Muscle of back (tissue), 11 donors: ENCODE measurements around the gene MBP. TPM values are rescaled to one million over a fixed set of nuclear protein-coding genes. Genes with fewer than 3 reads are reported as not detected.
"Not testable (repeated sequence)": the region's sequence is repeated elsewhere in the genome, so short reads cannot be mapped to it uniquely, and the experiment has no call there.

Source experiments
- DNase-seq, 3 donors: peaks; one replicate each; pipeline versions ENCODE4 v3.0.0 to v3.0.0-alpha.2; 2013
- polyA plus RNA-seq, 10 donors: library from polyadenylated mRNA; unstranded; fragments of 120-200 nt; gene quantifications; one replicate each; pipeline ENCODE4 v1.2.1, GENCODE V29; 2013; ENCODE audit not compliant: insufficient read length in 10 of 10

Gene MBP
- polyA plus RNA-seq, 10 donors, result 11.9 to 21.9 (median 16.2) TPM

- no peak for DNase-seq
These were observed 100.9 kb downstream of the MBP start for GRCh38 chr18:77031662-77032061.

- no peak for DNase-seq
These were observed 102.4 kb downstream of the MBP start for GRCh38 chr18:77030201-77030600.

- no peak for DNase-seq
These were observed 106.7 kb downstream of the MBP start for GRCh38 chr18:77025831-77026363.

- DNase-seq, result no peak
These were observed 107.5 kb downstream of the MBP start for GRCh38 chr18:77025123-77025522.

- no peak for DNase-seq
These were observed 108.1 kb downstream of the MBP start for GRCh38 chr18:77024476-77024875.

- peak in 2 of 3 donors; percentile 43 to 58 for DNase-seq
These were observed 109.3 kb downstream of the MBP start for GRCh38 chr18:77023102-77023782.

GRCh38 chr18:77022556-77022955 lies 110.0 kb downstream of the MBP start:
- no peak for DNase-seq

GRCh38 chr18:77022116-77022515 lies 110.5 kb downstream of the MBP start:
- no peak for DNase-seq

- DNase-seq, result not testable (repeated sequence)
These were observed 111.1 kb downstream of the MBP start for GRCh38 chr18:77021478-77021877.

GRCh38 chr18:77021075-77021474 lies 111.5 kb downstream of the MBP start:
- DNase-seq, result no peak

GRCh38 chr18:77020561-77020960 lies 112.0 kb downstream of the MBP start:
- no peak for DNase-seq

GRCh38 chr18:77019641-77020040 lies 112.9 kb downstream of the MBP start:
- no peak for DNase-seq

- not testable (repeated sequence) for DNase-seq
These were observed 113.9 kb downstream of the MBP start for GRCh38 chr18:77018650-77019049.

GRCh38 chr18:77017355-77017754 lies 115.2 kb downstream of the MBP start:
- DNase-seq, result no peak

GRCh38 chr18:77016936-77017335 lies 115.6 kb downstream of the MBP start:
- no peak for DNase-seq

- DNase-seq, result no peak
These were observed 116.5 kb downstream of the MBP start for GRCh38 chr18:77015771-77016710.

GRCh38 chr18:77015169-77015568 lies 117.4 kb downstream of the MBP start:
- no peak for DNase-seq

- DNase-seq, result no peak
These were observed 118.0 kb downstream of the MBP start for GRCh38 chr18:77014538-77014937.

- peak in 1 of 3 donors; percentile 34 for DNase-seq
These were observed 118.6 kb downstream of the MBP start for GRCh38 chr18:77013811-77014521.

- no peak for DNase-seq
These were observed 119.6 kb downstream of the MBP start for GRCh38 chr18:77012806-77013541.

- DNase-seq, result no peak
These were observed 120.5 kb downstream of the MBP start for GRCh38 chr18:77012120-77012519.
